Thoracic aorta (tissue), 2 donors: ENCODE measurements around the gene PLD5. TPM values are rescaled to one million over a fixed set of nuclear protein-coding genes. Genes with fewer than 3 reads are reported as not detected.
"Not testable (repeated sequence)": the region's sequence is repeated elsewhere in the genome, so short reads cannot be mapped to it uniquely, and the experiment has no call there.

Experiments
- ATAC-seq: fragments of 150-250 bp; one replicate; pipeline ENCODE4 v1.8.0; 2017; ENCODE audit warnings: low read depth; ENCODE audit not compliant: insufficient number of reproducible peaks, low FRiP score
- DNase-seq: peaks from one replicate; pipeline ENCODE4 v3.0.0-alpha.2; 2020; ENCODE audit warnings: low spot score
- H3K27ac ChIP-seq, 2 donors: fragments of 200-600 bp; sonication (generic); 1 replicate in 1 of 2; 2 replicates in 1 of 2; pipeline ENCODE4 v1.5.1; 2016; ENCODE audit warnings: mild to moderate bottlenecking in 2 of 2, moderate library complexity in 2 of 2
- H3K27me3 ChIP-seq: fragments of 200-600 bp; sonication (generic); replicated peaks from 2 replicates; pipeline ENCODE4 v1.6.0; 2016; ENCODE audit warnings: mild to moderate bottlenecking; ENCODE audit not compliant: insufficient read depth
- H3K36me3 ChIP-seq: fragments of 200-600 bp; sonication (generic); one replicate; pipeline ENCODE4 v1.5.1; 2016
- H3K4me1 ChIP-seq, 2 donors: fragments of 200-600 bp; sonication (generic); 1 replicate in 1 of 2; 2 replicates in 1 of 2; pipeline versions ENCODE4 v1.5.1 to v1.6.0; 2016; ENCODE audit warnings: low read depth in 2 of 2, mild to moderate bottlenecking in 1 of 2; ENCODE audit not compliant: control insufficient read depth in 1 of 2
- H3K4me3 ChIP-seq: fragments of 200-600 bp; sonication (generic); 2 replicates; pipeline ENCODE4 v1.5.1; 2016; ENCODE audit warnings: mild to moderate bottlenecking
- H3K9me3 ChIP-seq: fragments of 200-600 bp; sonication (generic); 2 replicates; pipeline ENCODE4 v1.5.1; 2016
- CTCF ChIP-seq: fragments of 200-600 bp; sonication (generic); IDR thresholded peaks from one replicate; pipeline ENCODE4 v1.5.1; 2019; ENCODE audit warnings: antibody characterized with exemption
- total RNA-seq, 2 donors: library from RNA; depleted of rRNA; stranded (reverse); fragments of >200 nt; gene quantifications; one replicate each; pipeline versions ENCODE4 v1.1.0 to v1.2.3, GENCODE V29; 2016

The PLD5 gene
- total RNA-seq, 2 donors from 2014 or later, result 12.2 to 23.9 TPM

DNA sequence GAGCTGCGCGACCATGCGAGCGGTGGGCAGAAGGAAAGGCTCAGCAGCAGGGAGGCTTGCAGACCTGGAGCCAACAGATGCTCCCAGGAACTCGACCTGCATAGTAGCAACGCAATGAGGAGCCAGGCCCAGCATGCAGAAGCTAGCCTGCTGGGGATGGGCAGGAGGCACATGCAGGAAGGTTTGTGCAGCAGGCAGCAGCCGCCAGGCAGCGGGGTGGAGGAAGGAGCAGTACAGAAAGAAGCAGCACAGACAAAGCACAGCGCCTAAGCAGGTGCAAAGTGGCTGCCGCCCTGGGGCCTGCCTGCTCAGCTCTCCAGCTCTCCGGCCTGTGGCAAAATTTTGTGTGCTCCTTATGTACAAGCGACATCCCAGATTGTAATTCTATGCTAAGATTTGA, 312.1 kb downstream of the PLD5 start:
- Histone ChIP-seq H3K27me3 (no peaks in the 10 kb centered on the region), H3K9me3 (peaks cover 5% of the 10 kb centered on the region), H3K4me3 (no peak overlapping the region), H3K36me3 (peaks cover 6% of the 10 kb centered on the region), H3K4me1 (no peaks in the 10 kb centered on the region), H3K27ac (no peak overlapping the region)
- DNase-seq (no peak), ATAC-seq (no peak)
- TF ChIP-seq CTCF, result no peak

- H3K36me3 ChIP-seq, result no peaks in the 10 kb centered on the region
- no peaks in the 10 kb centered on the region for H3K27me3 ChIP-seq
- no peak overlapping the region for H3K4me3 ChIP-seq
- H3K9me3 ChIP-seq, result no peaks in the 10 kb centered on the region
- DNase-seq (no peak), ATAC-seq (no peak)
- no peak overlapping the region for H3K27ac ChIP-seq
- TF ChIP-seq CTCF, result no peak
- H3K4me1 ChIP-seq, result no peaks in the 10 kb centered on the region
Observed at GRCh38 chr1:242211254-242212022, 313.1 kb downstream of the PLD5 start.

- not testable (repeated sequence) for H3K4me3 ChIP-seq, H3K9me3 ChIP-seq, H3K27me3 ChIP-seq, H3K4me1 ChIP-seq, DNase-seq, H3K36me3 ChIP-seq, H3K27ac ChIP-seq, ATAC-seq
Observed at GRCh38 chr1:242210316-242210715, 314.2 kb downstream of the PLD5 start.

- H3K27me3 ChIP-seq, result no peaks in the 10 kb centered on the region
- no peak overlapping the region for H3K27ac ChIP-seq
- H3K9me3 ChIP-seq, result no peaks in the 10 kb centered on the region
- H3K36me3 ChIP-seq, result no peaks in the 10 kb centered on the region
- no peak for TF ChIP-seq CTCF
- ATAC-seq (no peak), DNase-seq (no peak)
- no peak overlapping the region for H3K4me3 ChIP-seq
- H3K4me1 ChIP-seq, result peaks cover 0 to 8% of the 10 kb centered on the region in 2 donors
Observed at GRCh38 chr1:242209063-242209462, 315.4 kb downstream of the PLD5 start.

GRCh38 chr1:242208021-242208420, 316.5 kb downstream of the PLD5 start:
- Histone ChIP-seq H3K27ac (no peak overlapping the region), H3K27me3 (no peaks in the 10 kb centered on the region), H3K4me3 (no peak overlapping the region), H3K4me1 (peaks cover 0 to 8% of the 10 kb centered on the region in 2 donors), H3K36me3 (no peaks in the 10 kb centered on the region), H3K9me3 (no peaks in the 10 kb centered on the region)
- DNase-seq (no peak), ATAC-seq (no peak)
- no peak for TF ChIP-seq CTCF

DNA sequence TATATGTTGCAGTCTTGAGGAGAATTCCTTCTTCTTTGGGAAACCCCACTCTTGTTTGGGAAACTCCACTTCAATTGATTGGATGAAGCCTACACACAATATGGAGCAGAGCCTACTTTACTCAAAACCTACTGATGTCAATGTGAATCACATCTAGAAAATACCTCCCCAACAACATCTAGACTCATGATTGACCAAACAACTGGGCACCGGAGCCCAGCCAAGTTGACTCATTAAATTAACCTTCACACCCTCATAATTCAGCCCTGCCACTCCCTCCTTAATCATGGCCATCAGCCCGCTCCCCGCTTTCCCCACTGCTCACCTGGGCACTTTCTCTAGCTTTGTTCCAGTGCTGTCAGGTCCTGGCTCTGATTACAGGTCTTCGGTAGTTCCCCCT, 317.5 kb downstream of the PLD5 start:
- ATAC-seq (no peak), DNase-seq (no peak)
- H3K27me3 ChIP-seq, result no peaks in the 10 kb centered on the region
- no peak overlapping the region for H3K27ac ChIP-seq
- H3K36me3 ChIP-seq, result no peaks in the 10 kb centered on the region
- peaks cover 0 to 8% of the 10 kb centered on the region in 2 donors for H3K4me1 ChIP-seq
- H3K9me3 ChIP-seq, result no peaks in the 10 kb centered on the region
- H3K4me3 ChIP-seq, result no peak overlapping the region
- TF ChIP-seq CTCF, result no peak
